ENCODE data around the gene RAB13.

The RAB13 gene

DNA sequence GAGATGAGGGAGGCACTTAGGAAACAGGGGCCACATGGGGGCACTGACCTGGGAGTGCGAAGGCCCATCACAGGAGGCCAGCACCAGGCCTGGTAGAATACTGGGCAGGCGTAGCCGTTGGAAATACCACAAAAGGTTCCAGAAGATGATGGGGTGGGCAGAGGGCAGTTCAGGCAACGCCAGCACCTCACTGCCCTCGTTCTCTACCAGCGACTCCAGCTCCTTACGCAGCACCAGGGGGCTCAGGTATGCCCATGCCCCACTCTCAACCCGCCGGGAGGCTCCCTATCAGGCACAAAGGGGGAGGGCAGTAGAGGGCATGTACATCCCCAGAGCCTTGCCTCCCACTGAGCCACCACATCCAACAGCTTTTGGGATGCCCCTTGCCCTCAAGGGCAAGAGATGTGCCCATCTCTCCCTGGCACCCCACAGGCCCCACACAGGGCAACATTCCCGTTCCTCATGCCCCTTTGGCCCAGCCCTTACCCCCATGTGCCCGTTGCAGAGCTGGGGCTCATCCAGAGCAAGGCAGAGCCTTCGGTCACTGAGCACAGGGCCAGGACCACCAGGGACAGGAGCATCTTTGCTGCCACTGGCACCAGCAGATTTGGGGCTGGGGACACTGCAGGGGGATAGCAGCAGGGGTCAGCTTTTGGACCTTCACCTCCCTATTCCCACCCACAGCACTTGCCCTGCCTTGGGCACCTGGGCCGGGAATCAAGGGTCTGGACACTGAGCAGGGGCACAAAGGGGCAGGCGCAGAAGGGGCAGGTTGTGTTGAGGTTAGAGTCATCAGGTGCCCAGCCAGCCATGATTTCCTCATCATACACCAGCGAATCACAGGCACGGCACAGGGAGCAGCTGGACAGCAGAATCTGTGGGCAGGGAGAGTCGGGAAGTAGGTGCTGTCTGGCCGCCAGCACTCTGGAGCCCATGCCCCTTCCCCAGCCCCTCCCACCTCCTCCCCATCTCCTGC, 53.7 kb downstream of the RAB13 start:
- DNase-seq, result no peak
